GM18526 (cell line): Measurements from ENCODE around the gene TMEM256.

Source experiments
- POLR2A ChIP-seq: IDR thresholded peaks from 3 replicates; pipeline ENCODE4 v1.6.1; 2011; ENCODE audit not compliant: insufficient read length; ENCODE audit errors: extremely low read depth

Gene TMEM256

GRCh38 chr17:7437369-7437863 is 33.5 kb upstream of the TMEM256 start:
- no peak for TF ChIP-seq POLR2A

- peak; percentile 20 for TF ChIP-seq POLR2A
Measured at GRCh38 chr17:7436556-7437368, 32.9 kb upstream of the TMEM256 start.

- TF ChIP-seq POLR2A = peak; percentile 37
Measured at GRCh38 chr17:7435676-7436555, 32.0 kb upstream of the TMEM256 start.

GRCh38 chr17:7432296-7432695 is 28.4 kb upstream of the TMEM256 start:
- TF ChIP-seq POLR2A = no peak

- no peak for TF ChIP-seq POLR2A
Measured at GRCh38 chr17:7431231-7431630, 27.3 kb upstream of the TMEM256 start.

GRCh38 chr17:7429722-7430121 is 25.8 kb upstream of the TMEM256 start:
- TF ChIP-seq POLR2A = no peak

- no peak for TF ChIP-seq POLR2A
Measured at GRCh38 chr17:7428557-7428956, 24.7 kb upstream of the TMEM256 start, which contains the start of gene SPEM3. TSS of gene SPEM3 (plus strand) at chr17:7428857. CDS start at chr17:7428903, 46 bp downstream.

GRCh38 chr17:7427549-7427948 is 23.7 kb upstream of the TMEM256 start:
- TF ChIP-seq POLR2A = no peak

GRCh38 chr17:7426896-7427489 is 23.1 kb upstream of the TMEM256 start:
- TF ChIP-seq POLR2A = no peak

GRCh38 chr17:7426203-7426863 is 22.4 kb upstream of the TMEM256 start:
- no peak for TF ChIP-seq POLR2A

- TF ChIP-seq POLR2A = no peak
Measured at GRCh38 chr17:7425756-7426155, 21.9 kb upstream of the TMEM256 start.

- no peak for TF ChIP-seq POLR2A
Measured at GRCh38 chr17:7425316-7425715, 21.4 kb upstream of the TMEM256 start, which contains the start of gene SPEM2. TSS of gene SPEM2 (plus strand) at chr17:7425616. CDS start at chr17:7425689, 73 bp downstream.

- no peak for TF ChIP-seq POLR2A
Measured at GRCh38 chr17:7423679-7424078, 19.8 kb upstream of the TMEM256 start.

GRCh38 chr17:7421186-7421585 is 17.3 kb upstream of the TMEM256 start:
- no peak for TF ChIP-seq POLR2A
